Neural progenitor cell (in vitro differentiated cells): ENCODE measurements around the gene DNPH1. TPM values are rescaled to one million over a fixed set of nuclear protein-coding genes. Genes with fewer than 3 reads are reported as not detected.
A peak's percentile ranks its signal among the peaks of the same experiment; 100 is the strongest.

Experiments used
- DNase-seq: peaks from one replicate; pipeline ENCODE4 v3.0.0-alpha.2; 2016; ENCODE audit warnings: low spot score
- H2AFZ ChIP-seq: fragments of 200-600 bp; sonication (generic); replicated peaks from 2 replicates; pipeline ENCODE4 v1.6.1; 2016; ENCODE audit warnings: antibody characterized with exemption
- H3F3A ChIP-seq: fragments of 200-600 bp; sonication (generic); 2 replicates; pipeline ENCODE4 v1.6.1; 2016; ENCODE audit warnings: antibody characterized with exemption, low read depth
- H3K27ac ChIP-seq: fragments of 200-600 bp; sonication (generic); 2 replicates; pipeline ENCODE4 v1.5.1; 2016; ENCODE audit warnings: mild to moderate bottlenecking
- H3K27me3 ChIP-seq: fragments of 200-600 bp; sonication (generic); 2 replicates; pipeline ENCODE4 v1.6.1; 2016; ENCODE audit warnings: mild to moderate bottlenecking, moderate library complexity
- H3K36me3 ChIP-seq: fragments of 200-600 bp; sonication (generic); 2 replicates; pipeline ENCODE4 v1.5.1; 2016
- H3K4me1 ChIP-seq: fragments of 200-600 bp; sonication (generic); 2 replicates; pipeline ENCODE4 v1.6.1; 2016; ENCODE audit warnings: mixed run types
- H3K4me2 ChIP-seq: fragments of 200-600 bp; sonication (generic); 2 replicates; pipeline ENCODE4 v1.6.1; 2016
- H3K4me3 ChIP-seq: fragments of 200-600 bp; sonication (generic); 2 replicates; pipeline ENCODE4 v1.5.1; 2016
- H3K79me2 ChIP-seq: fragments of 200-600 bp; sonication (generic); 2 replicates; pipeline ENCODE4 v1.6.1; 2016; ENCODE audit warnings: low read depth
- H3K9ac ChIP-seq: fragments of 200-600 bp; sonication (generic); 2 replicates; pipeline ENCODE4 v1.6.1; 2016
- H3K9me3 ChIP-seq: fragments of 200-600 bp; sonication (generic); 2 replicates; pipeline ENCODE4 v1.5.1; 2016; ENCODE audit warnings: low read depth
- H4K20me1 ChIP-seq: fragments of 200-600 bp; sonication (generic); 2 replicates; pipeline ENCODE4 v1.6.1; 2016; ENCODE audit warnings: low read depth
- H3K27ac Mint-ChIP-seq: 3 replicates; pipeline ENCODE4 v1.8.0; 2021; ENCODE audit warnings: mixed read lengths
- H3K27me3 Mint-ChIP-seq: 2 replicates; pipeline ENCODE4 v1.8.0; 2022; ENCODE audit warnings: low read depth, mild to moderate bottlenecking, inconsistent platforms, moderate library complexity, mixed read lengths; ENCODE audit not compliant: insufficient read depth
- H3K36me3 Mint-ChIP-seq: 3 replicates; pipeline ENCODE4 v1.8.0; 2021; ENCODE audit warnings: mixed read lengths
- H3K4me1 Mint-ChIP-seq: 3 replicates; pipeline ENCODE4 v1.8.0; 2021; ENCODE audit warnings: mixed read lengths
- H3K4me3 Mint-ChIP-seq: 3 replicates; pipeline ENCODE4 v1.8.0; 2021; ENCODE audit warnings: mild to moderate bottlenecking, moderate library complexity, mixed read lengths
- H3K9me3 Mint-ChIP-seq: 3 replicates; pipeline ENCODE4 v1.8.0; 2020; ENCODE audit warnings: mixed read lengths
- EZH2 ChIP-seq: fragments of 200-600 bp; sonication (generic); IDR thresholded peaks from 2 replicates; pipeline ENCODE4 v1.6.1; 2017; ENCODE audit warnings: antibody characterized with exemption, mild to moderate bottlenecking, moderate library complexity
- EZH2phosphoT487 ChIP-seq: fragments of 200-600 bp; sonication (generic); IDR thresholded peaks from 2 replicates; pipeline ENCODE4 v1.6.1; 2017; ENCODE audit warnings: antibody characterized with exemption
- total RNA-seq: library from RNA; depleted of rRNA; stranded (reverse); fragments of >200 nt; gene quantifications from 2 replicates; pipeline ENCODE4 v1.2.3, GENCODE V29; 2015; ENCODE audit warnings: low replicate concordance
- TF ChIP-seq, protein P1 (sequence below): fragments of 200-600 bp; sonication (generic); IDR thresholded peaks from 2 replicates; pipeline ENCODE4 v1.5.1; 2017; ENCODE audit warnings: antibody characterized with exemption, mild to moderate bottlenecking

DNPH1 gene
- total RNA-seq, 1 donor from 2014 or later, result 25.2 TPM

DNA sequence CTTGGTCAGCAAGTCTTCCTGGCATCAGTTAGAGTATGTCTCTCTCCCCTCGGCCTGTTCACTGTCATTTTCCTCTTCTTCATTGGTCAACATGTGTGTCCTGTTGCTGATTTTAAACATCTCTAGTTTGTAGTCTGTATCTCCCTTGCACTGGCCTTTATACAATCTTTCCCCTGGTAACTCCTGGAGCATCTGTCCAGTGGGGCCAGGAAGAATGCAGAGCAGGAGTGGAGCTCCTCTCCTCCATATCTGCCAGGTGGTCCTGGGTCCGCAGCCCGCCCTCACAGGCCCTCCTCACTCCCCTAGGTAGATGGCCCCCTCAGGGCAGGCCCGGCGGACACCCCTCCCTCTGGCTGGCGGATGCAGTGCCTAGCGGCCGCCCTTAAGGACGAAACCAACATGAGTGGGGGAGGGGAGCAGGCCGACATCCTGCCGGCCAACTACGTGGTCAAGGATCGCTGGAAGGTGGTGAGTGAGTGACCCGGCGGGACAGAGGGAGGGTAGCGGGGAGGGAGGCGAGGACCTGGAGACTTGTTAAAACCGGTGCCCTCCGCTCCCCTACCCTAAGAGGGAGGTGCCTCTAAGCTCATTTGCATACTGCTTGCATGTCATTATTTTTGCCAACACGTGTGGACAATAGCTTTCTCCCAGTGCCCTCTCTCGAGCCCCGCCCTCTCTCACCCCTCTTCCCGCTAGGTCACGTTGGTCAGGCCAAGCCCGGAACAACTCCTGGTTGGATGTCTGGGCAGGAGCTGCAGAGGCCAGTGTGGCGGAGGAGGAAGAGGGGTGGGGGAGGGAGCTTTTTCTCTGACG, 17.2 kb upstream of the DNPH1 start:
- H3K4me2 ChIP-seq, result peak overlapping the region; percentile 97
- TF ChIP-seq EZH2phosphoT487 (no peak), EZH2 (no peak)
- TF ChIP-seq, protein P1, sequence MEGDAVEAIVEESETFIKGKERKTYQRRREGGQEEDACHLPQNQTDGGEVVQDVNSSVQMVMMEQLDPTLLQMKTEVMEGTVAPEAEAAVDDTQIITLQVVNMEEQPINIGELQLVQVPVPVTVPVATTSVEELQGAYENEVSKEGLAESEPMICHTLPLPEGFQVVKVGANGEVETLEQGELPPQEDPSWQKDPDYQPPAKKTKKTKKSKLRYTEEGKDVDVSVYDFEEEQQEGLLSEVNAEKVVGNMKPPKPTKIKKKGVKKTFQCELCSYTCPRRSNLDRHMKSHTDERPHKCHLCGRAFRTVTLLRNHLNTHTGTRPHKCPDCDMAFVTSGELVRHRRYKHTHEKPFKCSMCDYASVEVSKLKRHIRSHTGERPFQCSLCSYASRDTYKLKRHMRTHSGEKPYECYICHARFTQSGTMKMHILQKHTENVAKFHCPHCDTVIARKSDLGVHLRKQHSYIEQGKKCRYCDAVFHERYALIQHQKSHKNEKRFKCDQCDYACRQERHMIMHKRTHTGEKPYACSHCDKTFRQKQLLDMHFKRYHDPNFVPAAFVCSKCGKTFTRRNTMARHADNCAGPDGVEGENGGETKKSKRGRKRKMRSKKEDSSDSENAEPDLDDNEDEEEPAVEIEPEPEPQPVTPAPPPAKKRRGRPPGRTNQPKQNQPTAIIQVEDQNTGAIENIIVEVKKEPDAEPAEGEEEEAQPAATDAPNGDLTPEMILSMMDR, result no peak
- H3K9me3 ChIP-seq, result no peaks in the 10 kb centered on the region
- peak overlapping the region; percentile 71 for H2AFZ ChIP-seq
- Mint-ChIP-seq H3K4me3 (peak overlapping the region; percentile 89), H3K36me3 (no peaks in the 10 kb centered on the region), H3K27ac (peak overlapping the region; percentile 7), H3K9me3 (no peaks in the 10 kb centered on the region), H3K4me1 (peaks cover 29% of the 10 kb centered on the region), H3K27me3 (peaks cover 18% of the 10 kb centered on the region)
- H3K4me1 ChIP-seq, result peaks cover 14% of the 10 kb centered on the region
- H4K20me1 ChIP-seq, result no peaks in the 10 kb centered on the region
- peaks cover 16% of the 10 kb centered on the region for H3F3A ChIP-seq
- H3K27me3 ChIP-seq, result peaks cover 58% of the 10 kb centered on the region
- H3K79me2 ChIP-seq, result no peaks in the 10 kb centered on the region
- peak; percentile 92 for DNase-seq
- H3K9ac ChIP-seq, result no peak overlapping the region
- peak overlapping the region; percentile 25 for H3K27ac ChIP-seq
- peak overlapping the region; percentile 91 for H3K4me3 ChIP-seq
- H3K36me3 ChIP-seq, result no peaks in the 10 kb centered on the region

DNA sequence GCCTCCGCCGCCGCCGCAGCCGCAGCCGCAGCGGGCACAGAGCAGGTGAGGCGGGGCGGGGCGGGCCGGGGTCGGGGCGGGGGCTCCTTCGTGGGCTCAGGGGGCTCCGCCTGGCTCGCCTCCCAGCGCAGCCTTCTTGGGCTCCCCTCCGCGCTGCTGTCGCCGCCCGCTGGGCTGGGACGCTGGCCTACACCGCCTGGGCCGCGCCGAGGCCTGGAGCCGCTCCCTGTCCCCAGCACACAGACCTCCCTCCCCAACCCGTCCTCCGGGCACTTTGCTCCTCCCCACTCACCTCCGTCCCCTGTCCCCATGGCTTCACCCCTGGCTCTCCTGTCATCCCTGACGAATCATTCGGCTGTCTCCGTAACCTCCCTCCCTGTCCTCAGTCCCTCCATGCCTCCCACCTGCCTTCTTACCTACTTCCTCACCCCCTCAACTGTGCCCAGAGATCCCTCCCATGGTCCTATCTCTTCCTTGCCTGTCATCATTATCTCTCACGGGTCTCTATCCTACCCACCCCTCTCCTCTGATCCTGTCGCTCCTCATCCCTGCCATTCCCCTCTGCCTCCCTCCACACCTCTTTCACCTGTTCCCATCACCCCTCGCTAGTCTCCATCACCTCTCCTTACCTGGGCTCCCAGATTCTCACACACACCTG, 14.5 kb upstream of the DNPH1 start:
- peaks cover 85% of the 10 kb centered on the region for H3K27me3 ChIP-seq
- H3K27me3 Mint-ChIP-seq, result peaks cover 36% of the 10 kb centered on the region
- no peak overlapping the region for H3K27ac ChIP-seq
- no peaks in the 10 kb centered on the region for H3K36me3 Mint-ChIP-seq
- H4K20me1 ChIP-seq, result no peaks in the 10 kb centered on the region
- no peaks in the 10 kb centered on the region for H3K79me2 ChIP-seq
- TF ChIP-seq EZH2 (peak; percentile 3), EZH2phosphoT487 (no peak)
- peak overlapping the region; percentile 69 for H3K4me2 ChIP-seq
- no peak for DNase-seq
- H3K9ac ChIP-seq, result no peak overlapping the region
- peaks cover 16% of the 10 kb centered on the region for H3F3A ChIP-seq
- H2AFZ ChIP-seq, result no peak overlapping the region
- peaks cover 9% of the 10 kb centered on the region for H3K9me3 Mint-ChIP-seq
- H3K4me1 ChIP-seq, result peaks cover 12% of the 10 kb centered on the region
- no peak overlapping the region for H3K27ac Mint-ChIP-seq
- peak overlapping the region; percentile 40 for H3K4me3 ChIP-seq
- H3K36me3 ChIP-seq, result no peaks in the 10 kb centered on the region
- no peak overlapping the region for H3K4me3 Mint-ChIP-seq
- peaks cover 19% of the 10 kb centered on the region for H3K4me1 Mint-ChIP-seq
- no peaks in the 10 kb centered on the region for H3K9me3 ChIP-seq

DNA sequence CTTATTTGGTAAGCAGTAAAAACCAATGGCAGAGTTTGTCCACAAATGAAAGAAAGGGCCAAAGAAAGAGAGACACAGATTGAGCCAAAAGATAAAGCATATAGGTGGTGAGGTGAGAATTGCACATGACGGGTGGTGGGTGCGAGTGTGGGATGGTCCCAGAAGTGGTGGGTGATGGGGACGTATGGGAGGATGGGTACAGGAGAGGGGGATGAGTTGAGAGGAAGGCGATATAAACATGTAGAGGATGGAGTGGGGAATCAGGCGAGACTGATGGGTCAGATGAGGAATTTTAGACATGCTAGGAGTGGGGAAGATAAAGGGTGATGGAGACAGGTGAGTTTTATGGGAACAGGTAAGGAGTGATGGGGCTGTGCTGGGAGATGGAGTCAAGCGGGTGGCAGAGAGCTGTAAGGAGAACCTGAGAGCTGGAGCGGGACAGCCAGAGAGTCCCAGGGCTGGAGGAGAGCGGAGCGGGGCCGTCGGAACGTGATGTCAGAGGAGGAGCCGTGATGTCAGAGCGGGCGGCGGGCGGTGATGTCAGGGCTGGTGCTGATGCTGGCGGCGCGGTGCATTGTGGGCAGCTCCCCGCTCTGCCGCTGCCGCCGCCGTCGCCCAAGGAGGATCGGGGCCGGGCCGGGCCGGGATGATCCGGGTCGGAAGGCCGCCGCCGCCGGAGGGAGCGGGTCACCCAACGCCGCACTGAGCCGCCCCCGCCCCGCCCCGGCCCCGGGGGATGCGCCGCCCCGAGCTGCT, 13.8 kb upstream of the DNPH1 start, which contains the start of gene TTBK1:
TSS of gene TTBK1 (plus strand) at position 574 of the 756 bp plus-strand sequence. CDS start 3,180 bp downstream, outside the sequence.
- Histone ChIP-seq H3K9me3 (no peaks in the 10 kb centered on the region), H3K4me3 (peak within 1 kb of the TSS; percentile 40), H2AFZ (no peak within 1 kb of the TSS), H3K4me1 (peaks cover 11% of the 10 kb centered on the region), H3K9ac (no peak within 1 kb of the TSS), H3K27ac (no peak within 1 kb of the TSS), H3K79me2 (no peaks in the 10 kb centered on the region), H3K4me2 (peak within 1 kb of the TSS; percentile 69), H3F3A (peaks cover 16% of the 10 kb centered on the region), H3K36me3 (no peaks in the 10 kb centered on the region), H3K27me3 (peaks cover 87% of the 10 kb centered on the region), H4K20me1 (no peaks in the 10 kb centered on the region)
- peaks cover 18% of the 10 kb centered on the region for H3K4me1 Mint-ChIP-seq
- peaks cover 9% of the 10 kb centered on the region for H3K9me3 Mint-ChIP-seq
- H3K4me3 Mint-ChIP-seq, result no peak within 1 kb of the TSS
- TF ChIP-seq, protein P1, result no peak
- TF ChIP-seq EZH2phosphoT487, result peak; percentile 31
- DNase-seq, result peak; percentile 65
- H3K36me3 Mint-ChIP-seq, result no peaks in the 10 kb centered on the region
- no peak within 1 kb of the TSS for H3K27ac Mint-ChIP-seq
- peaks cover 38% of the 10 kb centered on the region for H3K27me3 Mint-ChIP-seq
